MM.1S (cell line): Measurements from ENCODE around the gene TENT5C.

Source experiments
- DNase-seq: peaks from one replicate; pipeline ENCODE4 v3.0.0-alpha.2; 2015
- H2AFZ ChIP-seq: fragments of 300-600 bp; sonication (generic); 2 replicates; pipeline ENCODE4 v1.6.0; 2016; ENCODE audit warnings: antibody characterized with exemption, low read length
- H3F3A ChIP-seq: fragments of 300-600 bp; sonication (generic); 2 replicates; pipeline ENCODE4 v1.6.1; 2016; ENCODE audit warnings: mild to moderate bottlenecking, antibody characterized with exemption, low read length, moderate library complexity, mixed read lengths; ENCODE audit not compliant: insufficient read depth
- H3K27ac ChIP-seq: fragments of 300-600 bp; sonication (generic); 2 replicates; pipeline ENCODE4 v1.5.1; 2016; ENCODE audit warnings: mild to moderate bottlenecking, low read length
- H3K27me3 ChIP-seq: fragments of 300-600 bp; sonication (generic); replicated peaks from 2 replicates; pipeline ENCODE4 v1.6.0; 2016; ENCODE audit warnings: low read length; ENCODE audit not compliant: insufficient read depth
- H3K36me3 ChIP-seq: fragments of 300-600 bp; sonication (generic); replicated peaks from 2 replicates; pipeline ENCODE4 v1.6.1; 2016; ENCODE audit warnings: mild to moderate bottlenecking, low read length, mixed read lengths; ENCODE audit not compliant: insufficient read depth
- H3K4me1 ChIP-seq: fragments of 300-600 bp; sonication (generic); 2 replicates; pipeline ENCODE4 v1.6.1; 2016; ENCODE audit warnings: low read length, mixed read lengths
- H3K4me2 ChIP-seq: fragments of 300-600 bp; sonication (generic); 2 replicates; pipeline ENCODE4 v1.6.0; 2016; ENCODE audit warnings: low read depth, low read length
- H3K4me3 ChIP-seq: fragments of 300-600 bp; sonication (generic); 2 replicates; pipeline ENCODE4 v1.5.1; 2016; ENCODE audit warnings: low read length, mixed read lengths
- H3K79me2 ChIP-seq: fragments of 300-600 bp; sonication (generic); 2 replicates; pipeline ENCODE4 v1.6.1; 2016; ENCODE audit warnings: mixed run types, low read length, mixed read lengths
- H3K9ac ChIP-seq: fragments of 300-600 bp; sonication (generic); 2 replicates; pipeline ENCODE4 v1.6.1; 2016; ENCODE audit warnings: low read length, mixed read lengths
- H3K9me2 ChIP-seq: fragments of 300-600 bp; sonication (generic); replicated peaks from 2 replicates; pipeline ENCODE4 v1.6.1; 2016; ENCODE audit warnings: mild to moderate bottlenecking, low read length, mixed read lengths; ENCODE audit not compliant: insufficient read depth
- H3K9me3 ChIP-seq: fragments of 300-600 bp; sonication (generic); replicated peaks from 2 replicates; pipeline ENCODE4 v1.6.1; 2016; ENCODE audit warnings: mild to moderate bottlenecking, low read length, mixed read lengths; ENCODE audit not compliant: insufficient read depth
- H4K20me1 ChIP-seq: fragments of 300-600 bp; sonication (generic); 2 replicates; pipeline ENCODE4 v1.6.1; 2016; ENCODE audit warnings: mild to moderate bottlenecking, low read length, moderate library complexity, mixed read lengths; ENCODE audit not compliant: insufficient read depth
- EZH2 ChIP-seq: fragments of 300-600 bp; sonication (generic); optimal IDR thresholded peaks from 2 replicates; pipeline ENCODE3; 2017; ENCODE audit warnings: low read depth, mild to moderate bottlenecking, antibody characterized with exemption, low read length, mixed read lengths
- EZH2phosphoT487 ChIP-seq: fragments of 300-600 bp; sonication (generic); IDR thresholded peaks from 2 replicates; pipeline ENCODE4 v1.6.1; 2018; ENCODE audit warnings: antibody characterized with exemption, low read length
- TF ChIP-seq, protein P1 (sequence below): fragments of 300-600 bp; sonication (generic); IDR thresholded peaks from 2 replicates; pipeline ENCODE4 v1.5.1; 2016; ENCODE audit warnings: antibody characterized with exemption, low read length, mixed read lengths

TENT5C gene

DNA sequence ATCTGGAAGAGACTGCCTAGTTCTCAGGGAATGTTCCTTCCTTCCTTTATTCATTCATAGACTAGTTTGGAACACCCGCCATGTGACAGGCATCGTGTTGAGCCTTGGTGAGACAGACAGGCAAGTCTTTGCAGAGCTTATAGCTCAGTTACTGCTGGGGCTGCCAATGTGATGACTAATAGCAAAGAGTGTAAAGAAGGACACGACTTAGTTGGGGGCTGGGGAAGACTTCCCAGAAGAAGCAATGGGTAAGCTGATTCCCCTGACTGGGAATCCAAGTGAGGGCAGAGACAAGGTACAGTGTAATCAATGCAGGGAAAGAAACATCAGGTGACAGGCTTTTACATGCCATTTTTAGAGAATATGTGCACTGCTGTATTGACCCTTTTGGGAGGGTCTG, 51.2 kb downstream of the TENT5C start:
- H3K27ac ChIP-seq = peak overlapping the region; percentile 100
- peaks cover 74% of the 10 kb centered on the region for H3F3A ChIP-seq
- TF ChIP-seq EZH2 (no peak), EZH2phosphoT487 (no peak)
- no peaks in the 10 kb centered on the region for H4K20me1 ChIP-seq
- H3K36me3 ChIP-seq = no peaks in the 10 kb centered on the region
- peaks cover 90% of the 10 kb centered on the region for H3K4me1 ChIP-seq
- DNase-seq = no peak
- no peaks in the 10 kb centered on the region for H3K9me2 ChIP-seq
- H3K4me3 ChIP-seq = peak overlapping the region; percentile 22; the same call in 1 of the 2 replicates
- H3K4me2 ChIP-seq = peak overlapping the region; percentile 52
- no peaks in the 10 kb centered on the region for H3K9me3 ChIP-seq
- H3K79me2 ChIP-seq = peaks cover 40% of the 10 kb centered on the region
- peak overlapping the region; percentile 100 for H3K9ac ChIP-seq
- H2AFZ ChIP-seq = no peak overlapping the region
- no peaks in the 10 kb centered on the region for H3K27me3 ChIP-seq

- peak overlapping the region; percentile 54 for H3K4me2 ChIP-seq
- H3K27ac ChIP-seq = peak overlapping the region; percentile 100
- H3F3A ChIP-seq = peaks cover 67% of the 10 kb centered on the region
- H3K79me2 ChIP-seq = peaks cover 40% of the 10 kb centered on the region
- H4K20me1 ChIP-seq = no peaks in the 10 kb centered on the region
- H3K9me2 ChIP-seq = no peaks in the 10 kb centered on the region
- TF ChIP-seq EZH2phosphoT487 (no peak), EZH2 (no peak)
- TF ChIP-seq, protein P1, sequence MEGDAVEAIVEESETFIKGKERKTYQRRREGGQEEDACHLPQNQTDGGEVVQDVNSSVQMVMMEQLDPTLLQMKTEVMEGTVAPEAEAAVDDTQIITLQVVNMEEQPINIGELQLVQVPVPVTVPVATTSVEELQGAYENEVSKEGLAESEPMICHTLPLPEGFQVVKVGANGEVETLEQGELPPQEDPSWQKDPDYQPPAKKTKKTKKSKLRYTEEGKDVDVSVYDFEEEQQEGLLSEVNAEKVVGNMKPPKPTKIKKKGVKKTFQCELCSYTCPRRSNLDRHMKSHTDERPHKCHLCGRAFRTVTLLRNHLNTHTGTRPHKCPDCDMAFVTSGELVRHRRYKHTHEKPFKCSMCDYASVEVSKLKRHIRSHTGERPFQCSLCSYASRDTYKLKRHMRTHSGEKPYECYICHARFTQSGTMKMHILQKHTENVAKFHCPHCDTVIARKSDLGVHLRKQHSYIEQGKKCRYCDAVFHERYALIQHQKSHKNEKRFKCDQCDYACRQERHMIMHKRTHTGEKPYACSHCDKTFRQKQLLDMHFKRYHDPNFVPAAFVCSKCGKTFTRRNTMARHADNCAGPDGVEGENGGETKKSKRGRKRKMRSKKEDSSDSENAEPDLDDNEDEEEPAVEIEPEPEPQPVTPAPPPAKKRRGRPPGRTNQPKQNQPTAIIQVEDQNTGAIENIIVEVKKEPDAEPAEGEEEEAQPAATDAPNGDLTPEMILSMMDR = no peak
- H3K4me1 ChIP-seq = peaks cover 90% of the 10 kb centered on the region
- no peak for DNase-seq
- H3K9me3 ChIP-seq = no peaks in the 10 kb centered on the region
- no peak overlapping the region for H2AFZ ChIP-seq
- peak overlapping the region; percentile 92 for H3K9ac ChIP-seq
- H3K36me3 ChIP-seq = no peaks in the 10 kb centered on the region
- H3K27me3 ChIP-seq = no peaks in the 10 kb centered on the region
- no peak overlapping the region for H3K4me3 ChIP-seq
Measured at GRCh38 chr1:117657949-117658660, 52.3 kb downstream of the TENT5C start.

DNA sequence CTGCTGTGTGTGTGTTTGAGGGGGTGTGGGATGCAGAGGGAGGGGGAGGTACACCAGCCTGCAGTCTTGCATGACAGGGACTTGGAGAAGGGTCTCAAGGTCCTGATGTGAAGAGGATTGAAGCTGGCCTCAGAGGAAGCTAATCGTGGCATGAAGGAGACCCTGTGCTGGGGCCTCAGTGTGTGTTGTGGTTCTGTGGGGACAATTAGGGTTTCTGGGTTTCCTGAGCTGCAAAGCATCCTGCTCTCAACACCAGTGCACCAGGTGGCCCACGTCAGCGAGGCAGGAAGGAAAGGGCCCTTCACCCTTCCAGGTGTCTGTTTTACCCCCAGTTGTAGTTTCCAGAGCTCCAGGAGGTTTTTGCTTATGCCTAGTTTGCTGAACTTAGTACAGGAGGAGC, 52.8 kb downstream of the TENT5C start:
- peaks cover 41% of the 10 kb centered on the region for H3K79me2 ChIP-seq
- peaks cover 67% of the 10 kb centered on the region for H3F3A ChIP-seq
- peaks cover 90% of the 10 kb centered on the region for H3K4me1 ChIP-seq
- H3K9ac ChIP-seq = peak overlapping the region; percentile 92
- H4K20me1 ChIP-seq = no peaks in the 10 kb centered on the region
- TF ChIP-seq EZH2 (no peak), EZH2phosphoT487 (no peak)
- TF ChIP-seq, protein P1 = no peak
- no peaks in the 10 kb centered on the region for H3K36me3 ChIP-seq
- H3K9me3 ChIP-seq = no peaks in the 10 kb centered on the region
- H3K4me3 ChIP-seq = no peak overlapping the region
- peak overlapping the region; percentile 100 for H3K27ac ChIP-seq
- H2AFZ ChIP-seq = no peak overlapping the region
- H3K27me3 ChIP-seq = no peaks in the 10 kb centered on the region
- peak; percentile 84 for DNase-seq
- H3K4me2 ChIP-seq = peak overlapping the region; percentile 54
- H3K9me2 ChIP-seq = no peaks in the 10 kb centered on the region
